ENCODE data around the gene LRGUK.
"Not testable (repeated sequence)": the region's sequence is repeated elsewhere in the genome, so short reads cannot be mapped to it uniquely, and the experiment has no call there.

LRGUK gene

GRCh38 chr7:134284011-134284410 is 156.9 kb downstream of the LRGUK start:
- no peak for TF ChIP-seq CTCF (IDR thresholded peaks at IDR 0.05; ENCODE audit: borderline replicate concordance, insufficient read depth, low read depth, low read length)
- no peak overlapping the region for H3K4me3 ChIP-seq (ENCODE audit: low read depth, low read length)

GRCh38 chr7:134284952-134285351 is 157.8 kb downstream of the LRGUK start:
- no peak for TF ChIP-seq CTCF (IDR thresholded peaks at IDR 0.05; ENCODE audit: borderline replicate concordance, insufficient read depth, low read depth, low read length)
- H3K4me3 ChIP-seq (ENCODE audit: low read depth, low read length), result no peak overlapping the region

DNA sequence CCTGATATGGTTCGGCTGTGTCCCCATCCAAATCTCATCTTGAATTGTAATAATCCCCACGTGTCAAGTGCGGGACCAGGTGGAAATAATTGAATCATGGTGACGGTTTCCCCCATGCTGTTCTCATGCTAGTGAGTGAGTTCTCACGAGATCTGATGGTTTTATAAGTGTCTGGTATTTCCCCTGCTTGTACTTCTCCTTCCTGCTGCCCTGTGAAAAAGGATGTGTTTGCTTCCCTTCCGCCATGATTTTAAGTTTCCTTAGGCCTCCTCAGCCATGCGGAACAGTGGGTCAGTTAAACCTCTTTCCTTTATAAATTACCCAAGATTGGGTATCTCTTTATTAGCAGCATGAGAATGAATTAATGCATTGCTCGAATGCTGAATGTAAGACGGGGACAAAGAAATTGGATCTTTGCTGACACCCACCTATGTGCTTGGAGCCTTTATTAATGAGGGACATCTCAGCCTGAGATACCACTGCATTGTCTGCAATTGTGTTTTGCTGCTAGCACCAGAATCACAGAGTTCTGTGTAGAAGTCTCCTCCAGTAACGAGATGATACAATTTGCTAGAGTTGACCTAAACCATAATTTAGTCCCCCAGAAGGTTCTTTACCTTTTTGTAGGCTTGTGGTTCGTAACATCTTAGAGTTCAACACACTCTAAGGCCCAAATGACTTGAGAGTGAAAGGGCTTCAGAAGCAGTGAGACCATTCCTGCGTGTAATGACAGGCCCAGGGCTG is 160.9 kb downstream of the LRGUK start:
- TF ChIP-seq CTCF (IDR thresholded peaks at IDR 0.05; ENCODE audit: borderline replicate concordance, insufficient read depth, low read depth, low read length), result no peak
- H3K4me3 ChIP-seq (ENCODE audit: low read depth, low read length), result no peak overlapping the region

DNA sequence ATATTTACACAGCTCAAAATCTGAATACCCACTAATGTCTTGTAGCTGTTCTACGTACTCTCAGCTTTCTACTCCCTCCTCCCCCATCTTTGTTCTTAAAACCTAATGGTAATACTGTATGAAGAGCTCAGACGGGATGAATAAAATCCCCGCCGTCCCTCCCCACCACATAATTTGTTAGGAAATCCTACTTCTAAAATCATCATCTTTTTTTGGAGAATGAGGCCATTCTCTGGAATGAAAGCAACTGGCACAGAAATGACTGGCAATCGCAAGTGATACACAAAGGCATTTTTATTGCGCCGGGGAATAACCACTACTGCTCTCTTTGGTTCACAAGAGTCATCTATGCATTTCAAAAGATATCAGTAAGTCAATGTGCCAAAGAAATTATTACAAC is 162.3 kb downstream of the LRGUK start:
- TF ChIP-seq CTCF (IDR thresholded peaks at IDR 0.05; ENCODE audit: borderline replicate concordance, insufficient read depth, low read depth, low read length), result no peak
- no peak overlapping the region for H3K4me3 ChIP-seq (ENCODE audit: low read depth, low read length)

DNA sequence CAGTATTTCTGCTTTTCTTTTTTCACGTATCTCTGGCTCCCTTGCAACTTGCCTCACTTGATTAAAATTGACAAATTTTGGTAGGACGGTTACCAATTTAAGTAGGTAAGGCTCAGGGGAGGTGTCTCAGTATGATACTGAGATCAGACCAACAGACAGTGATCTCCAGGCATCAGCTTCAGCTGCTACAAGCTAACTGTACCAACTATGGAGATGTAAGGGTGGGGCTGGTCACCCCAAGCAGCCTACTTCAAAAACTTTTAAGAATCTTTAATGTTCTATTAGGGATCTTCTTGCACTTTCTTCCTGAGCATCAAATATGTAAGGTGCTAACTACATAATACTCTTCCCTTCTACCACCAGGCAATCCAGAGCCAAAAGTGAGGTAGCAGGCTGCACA is 162.7 kb downstream of the LRGUK start:
- TF ChIP-seq CTCF (IDR thresholded peaks at IDR 0.05; ENCODE audit: borderline replicate concordance, insufficient read depth, low read depth, low read length), result no peak
- no peak overlapping the region for H3K4me3 ChIP-seq (ENCODE audit: low read depth, low read length)

DNA sequence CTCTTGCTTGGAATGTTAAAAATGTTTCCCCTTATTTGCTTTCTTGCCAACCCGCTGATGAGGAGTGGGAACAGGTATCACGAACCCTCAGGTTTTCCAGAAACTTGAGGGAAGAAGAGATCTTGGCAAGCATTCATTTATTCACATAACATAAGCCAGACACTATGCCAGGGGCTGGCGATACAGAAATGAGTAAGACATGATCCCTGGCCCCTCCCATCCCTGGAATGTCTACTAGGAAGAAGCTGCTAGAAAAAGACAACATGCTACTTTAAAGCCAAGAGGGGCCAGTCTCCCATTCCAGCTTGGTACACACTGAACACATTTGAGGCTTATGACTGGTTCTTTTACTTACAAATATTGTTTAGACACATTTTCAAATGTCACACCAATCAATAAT is 163.1 kb downstream of the LRGUK start:
- no peak for TF ChIP-seq CTCF (IDR thresholded peaks at IDR 0.05; ENCODE audit: borderline replicate concordance, insufficient read depth, low read depth, low read length)
- H3K4me3 ChIP-seq (ENCODE audit: low read depth, low read length), result no peak overlapping the region

DNA sequence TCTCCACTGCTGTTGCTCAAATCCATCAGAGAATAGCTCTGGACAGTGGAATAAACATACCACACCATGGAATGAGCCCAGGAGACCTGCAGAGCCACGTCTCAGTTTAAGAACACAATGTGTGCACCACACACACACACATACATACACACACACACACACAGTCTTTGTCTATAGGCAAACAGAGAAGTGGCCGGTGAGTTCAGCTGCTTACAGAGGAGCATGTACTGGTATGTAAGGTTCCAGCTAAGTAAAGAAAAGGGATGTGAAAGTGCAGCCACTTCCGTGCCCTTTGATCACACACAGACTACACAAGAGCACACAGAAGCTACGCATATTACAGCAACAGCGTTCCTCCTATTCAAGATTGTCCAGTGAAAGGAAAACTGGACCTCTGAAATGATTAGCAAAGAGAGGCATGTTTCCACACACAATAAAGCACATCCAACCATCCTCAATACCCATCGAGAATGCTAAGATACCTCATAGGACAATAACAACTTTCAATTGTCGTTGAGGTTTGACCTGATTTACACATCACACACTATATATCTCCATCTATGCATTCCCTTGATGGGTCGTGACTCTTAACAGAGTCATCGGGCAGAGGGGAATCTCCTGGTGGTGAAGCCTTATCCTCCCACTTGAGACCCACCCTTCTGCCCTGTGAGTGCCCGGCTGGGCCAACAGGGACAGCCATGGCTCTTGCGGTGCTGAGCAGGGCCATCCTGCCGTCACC is 166.0 kb downstream of the LRGUK start:
- TF ChIP-seq CTCF (IDR thresholded peaks at IDR 0.05; ENCODE audit: borderline replicate concordance, insufficient read depth, low read depth, low read length), result no peak
- no peak overlapping the region for H3K4me3 ChIP-seq (ENCODE audit: low read depth, low read length)

DNA sequence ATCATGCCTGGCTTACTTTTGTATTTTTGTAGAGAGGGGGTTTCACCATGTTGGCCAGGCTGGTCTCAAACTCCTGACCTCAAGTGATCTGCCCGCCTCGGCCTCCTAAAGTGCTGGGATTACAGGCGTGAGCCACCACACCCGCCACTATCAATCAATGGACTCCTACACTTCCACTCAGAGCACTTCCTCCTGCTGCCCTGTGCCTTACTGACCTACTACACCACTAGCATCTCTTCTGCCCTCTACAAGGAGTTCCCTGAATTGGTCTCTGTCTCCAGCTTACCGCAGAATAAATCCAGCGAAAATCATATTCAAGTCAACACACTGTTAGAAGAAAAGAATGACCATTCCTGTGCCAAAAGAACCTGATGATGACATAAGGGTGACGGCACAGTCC is 168.8 kb downstream of the LRGUK start:
- not testable (repeated sequence) for H3K4me3 ChIP-seq (ENCODE audit: low read depth, low read length)
